Osteocyte (in vitro differentiated cells): Measurements from ENCODE around the gene GRID1. TPM values are rescaled to one million over a fixed set of nuclear protein-coding genes. Genes with fewer than 3 reads are reported as not detected.

Experiments used
- DNase-seq: peaks from one replicate; pipeline ENCODE4 v3.0.0; 2021; ENCODE audit warnings: mixed read lengths; ENCODE audit not compliant: unreplicated experiment; ENCODE audit errors: extremely low spot score
- H3K27ac Mint-ChIP-seq: one replicate; pipeline ENCODE4 v1.8.0; 2021; ENCODE audit warnings: mild to moderate bottlenecking, mixed read lengths; ENCODE audit not compliant: unreplicated experiment
- H3K27me3 Mint-ChIP-seq: one replicate; pipeline ENCODE4 v1.8.0; 2021; ENCODE audit warnings: mixed read lengths; ENCODE audit not compliant: unreplicated experiment
- H3K36me3 Mint-ChIP-seq: one replicate; pipeline ENCODE4 v1.8.0; 2021; ENCODE audit warnings: mixed read lengths; ENCODE audit not compliant: unreplicated experiment
- H3K4me1 Mint-ChIP-seq: one replicate; pipeline ENCODE4 v1.8.0; 2021; ENCODE audit warnings: mixed read lengths; ENCODE audit not compliant: unreplicated experiment
- H3K4me3 Mint-ChIP-seq: one replicate; pipeline ENCODE4 v1.8.0; 2021; ENCODE audit warnings: mild to moderate bottlenecking, moderate library complexity, mixed read lengths; ENCODE audit not compliant: unreplicated experiment
- H3K9me3 Mint-ChIP-seq: one replicate; pipeline ENCODE4 v1.8.0; 2021; ENCODE audit warnings: mixed read lengths; ENCODE audit not compliant: unreplicated experiment
- total RNA-seq: library from RNA; stranded (reverse); gene quantifications from 2 replicates; pipeline ENCODE4 v1.2.1, GENCODE V29; 2021
- TF ChIP-seq, protein P1 (sequence below): fragments of 200-600 bp; sonication (generic); IDR thresholded peaks from 2 replicates; pipeline ENCODE4 v1.5.0; 2021; ENCODE audit warnings: antibody characterized with exemption, mild to moderate bottlenecking, moderate library complexity

Gene GRID1
- total RNA-seq, 1 donor from 2014 or later, result 0.11 TPM

GRCh38 chr10:86285136-86285790 is 81.3 kb downstream of the GRID1 start:
- peak; percentile 65 for DNase-seq
- Mint-ChIP-seq H3K27ac (no peak overlapping the region), H3K27me3 (no peaks in the 10 kb centered on the region), H3K9me3 (no peaks in the 10 kb centered on the region), H3K36me3 (no peaks in the 10 kb centered on the region), H3K4me1 (no peaks in the 10 kb centered on the region), H3K4me3 (no peak overlapping the region)
- TF ChIP-seq, protein P1, sequence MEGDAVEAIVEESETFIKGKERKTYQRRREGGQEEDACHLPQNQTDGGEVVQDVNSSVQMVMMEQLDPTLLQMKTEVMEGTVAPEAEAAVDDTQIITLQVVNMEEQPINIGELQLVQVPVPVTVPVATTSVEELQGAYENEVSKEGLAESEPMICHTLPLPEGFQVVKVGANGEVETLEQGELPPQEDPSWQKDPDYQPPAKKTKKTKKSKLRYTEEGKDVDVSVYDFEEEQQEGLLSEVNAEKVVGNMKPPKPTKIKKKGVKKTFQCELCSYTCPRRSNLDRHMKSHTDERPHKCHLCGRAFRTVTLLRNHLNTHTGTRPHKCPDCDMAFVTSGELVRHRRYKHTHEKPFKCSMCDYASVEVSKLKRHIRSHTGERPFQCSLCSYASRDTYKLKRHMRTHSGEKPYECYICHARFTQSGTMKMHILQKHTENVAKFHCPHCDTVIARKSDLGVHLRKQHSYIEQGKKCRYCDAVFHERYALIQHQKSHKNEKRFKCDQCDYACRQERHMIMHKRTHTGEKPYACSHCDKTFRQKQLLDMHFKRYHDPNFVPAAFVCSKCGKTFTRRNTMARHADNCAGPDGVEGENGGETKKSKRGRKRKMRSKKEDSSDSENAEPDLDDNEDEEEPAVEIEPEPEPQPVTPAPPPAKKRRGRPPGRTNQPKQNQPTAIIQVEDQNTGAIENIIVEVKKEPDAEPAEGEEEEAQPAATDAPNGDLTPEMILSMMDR, result no peak

DNA sequence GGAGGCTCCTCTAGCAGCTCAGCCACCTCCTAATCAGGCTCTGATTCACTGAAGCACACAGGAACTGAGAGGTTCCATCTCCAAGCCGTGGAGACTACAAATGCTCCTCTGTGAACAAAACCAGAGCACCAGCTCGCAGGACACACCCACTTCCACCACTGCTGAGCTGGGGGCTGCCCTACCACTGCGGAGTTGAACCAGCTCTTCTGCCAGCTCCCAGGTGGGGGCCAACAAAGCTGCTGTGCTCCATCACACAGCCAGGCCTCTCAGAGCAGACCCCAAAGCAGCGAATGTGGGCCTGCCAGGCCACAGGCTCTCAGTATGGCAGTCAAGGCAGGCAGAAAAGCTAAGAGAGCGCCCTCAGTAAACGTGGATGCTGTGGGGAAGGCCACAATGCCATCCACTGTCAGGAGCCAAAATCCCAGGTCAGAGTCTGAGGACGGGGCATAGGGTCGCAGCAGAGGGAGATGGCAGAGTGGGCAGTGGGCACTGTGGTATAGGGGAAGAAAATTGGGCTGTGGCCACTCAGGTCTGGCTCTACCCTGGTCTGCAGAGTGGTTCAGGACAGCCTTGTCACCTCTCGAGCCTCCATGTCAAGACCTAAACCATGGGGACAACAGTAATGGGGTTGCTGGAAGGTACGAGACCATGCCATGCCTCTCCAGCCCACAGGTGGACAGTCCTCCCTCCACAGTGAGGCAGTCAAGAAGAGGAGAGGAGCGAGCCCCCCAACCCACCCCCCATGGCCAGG is 82.1 kb downstream of the GRID1 start:
- Mint-ChIP-seq H3K27ac (no peak overlapping the region), H3K36me3 (no peaks in the 10 kb centered on the region), H3K4me1 (no peaks in the 10 kb centered on the region), H3K4me3 (no peak overlapping the region), H3K9me3 (no peaks in the 10 kb centered on the region), H3K27me3 (no peaks in the 10 kb centered on the region)
- TF ChIP-seq, protein P1, result no peak
- DNase-seq, result peak; percentile 75

DNA sequence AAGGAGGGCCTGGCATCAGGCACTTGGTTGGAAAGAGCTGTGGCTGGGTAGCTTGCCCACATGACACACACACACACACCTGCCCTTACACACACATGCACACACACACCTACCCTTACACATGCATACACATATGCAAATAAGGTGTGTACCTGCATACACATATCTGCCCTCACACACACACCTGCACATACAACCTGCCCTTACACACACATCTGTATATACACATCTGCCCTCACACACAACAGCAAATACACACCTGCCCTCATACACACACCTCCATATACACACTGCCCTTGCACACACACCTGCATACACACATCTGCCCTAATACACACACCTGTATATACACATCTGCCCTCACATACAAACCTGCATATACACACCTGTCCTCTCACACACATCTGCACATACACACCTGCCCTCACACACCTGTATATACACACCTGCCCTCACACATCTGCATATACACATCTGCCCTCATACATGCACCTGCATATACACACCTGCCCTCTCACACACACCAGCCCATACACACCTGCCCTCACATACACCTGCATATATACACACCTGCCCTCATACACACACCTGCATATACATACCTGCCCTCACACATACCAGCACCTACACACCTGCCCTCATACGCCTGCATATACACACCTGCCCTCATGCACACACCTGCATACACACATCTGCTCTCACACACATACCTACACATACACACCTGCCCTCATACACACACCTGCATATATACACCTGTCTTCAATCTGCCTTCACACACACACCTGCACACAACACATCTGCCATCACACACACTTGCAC is 82.9 kb downstream of the GRID1 start:
- Mint-ChIP-seq H3K27me3 (no peaks in the 10 kb centered on the region), H3K27ac (no peak overlapping the region), H3K36me3 (no peaks in the 10 kb centered on the region), H3K4me1 (no peaks in the 10 kb centered on the region), H3K9me3 (no peaks in the 10 kb centered on the region), H3K4me3 (no peak overlapping the region)
- DNase-seq, result no peak
- TF ChIP-seq, protein P1, result no peak

GRCh38 chr10:86282664-86283465 is 83.7 kb downstream of the GRID1 start:
- no peak for DNase-seq
- TF ChIP-seq, protein P1, result no peak
- no peak overlapping the region for H3K27ac Mint-ChIP-seq
- H3K9me3 Mint-ChIP-seq, result no peaks in the 10 kb centered on the region
- no peaks in the 10 kb centered on the region for H3K4me1 Mint-ChIP-seq
- H3K4me3 Mint-ChIP-seq, result no peak overlapping the region
- no peaks in the 10 kb centered on the region for H3K36me3 Mint-ChIP-seq
- H3K27me3 Mint-ChIP-seq, result no peaks in the 10 kb centered on the region
